Parathyroid adenoma (tissue), 2 donors: ENCODE data around the gene TEAD1.

Source experiments
- H2AFZ ChIP-seq: fragments of 300-600 bp; sonication (generic); one replicate; pipeline ENCODE4 v1.7.0; 2017; ENCODE audit warnings: antibody characterized with exemption, mild to moderate bottlenecking
- H3K27ac ChIP-seq: fragments of 300-600 bp; sonication (generic); one replicate; pipeline ENCODE4 v1.7.0; 2017
- H3K27me3 ChIP-seq: fragments of 300-600 bp; sonication (generic); one replicate; pipeline ENCODE4 v1.7.0; 2017; ENCODE audit warnings: low read length; ENCODE audit not compliant: control insufficient read depth, insufficient read depth
- H3K36me3 ChIP-seq: fragments of 300-600 bp; sonication (generic); one replicate; pipeline ENCODE4 v1.7.0; 2017; ENCODE audit warnings: low read length; ENCODE audit not compliant: control insufficient read depth, insufficient read depth
- H3K4me1 ChIP-seq: fragments of 300-600 bp; sonication (generic); one replicate; pipeline ENCODE4 v1.7.0; 2017; ENCODE audit warnings: control low read depth
- H3K4me2 ChIP-seq: fragments of 300-600 bp; sonication (generic); one replicate; pipeline ENCODE4 v1.7.0; 2017; ENCODE audit warnings: low read length
- H3K4me3 ChIP-seq: fragments of 300-600 bp; sonication (generic); one replicate; pipeline ENCODE4 v1.7.0; 2017; ENCODE audit warnings: low read depth, low read length
- H3K79me2 ChIP-seq: fragments of 300-600 bp; sonication (generic); one replicate; pipeline ENCODE4 v1.7.0; 2017; ENCODE audit warnings: control low read depth
- H3K9ac ChIP-seq: fragments of 300-600 bp; sonication (generic); one replicate; pipeline ENCODE4 v1.7.0; 2017; ENCODE audit warnings: mild to moderate bottlenecking
- H3K9me3 ChIP-seq: fragments of 300-600 bp; sonication (generic); one replicate; pipeline ENCODE4 v1.7.0; 2017; ENCODE audit warnings: low read length; ENCODE audit not compliant: control insufficient read depth
- CTCF ChIP-seq: fragments of 300-600 bp; sonication (generic); IDR thresholded peaks from one replicate; pipeline ENCODE4 v1.7.0; 2017; ENCODE audit warnings: antibody characterized with exemption, mild to moderate bottlenecking
- donor health status: primary hyperparathyroidism.

TEAD1 gene

GRCh38 chr11:12784445-12784844 lies 110.2 kb downstream of the TEAD1 start:
- Histone ChIP-seq H3K9ac (no peak overlapping the region), H3K36me3 (no peaks in the 10 kb centered on the region), H3K4me1 (peaks cover 5% of the 10 kb centered on the region), H3K79me2 (peaks cover 3% of the 10 kb centered on the region), H3K4me2 (no peak overlapping the region), H2AFZ (no peak overlapping the region), H3K9me3 (no peaks in the 10 kb centered on the region), H3K4me3 (no peak overlapping the region), H3K27me3 (no peaks in the 10 kb centered on the region), H3K27ac (no peak overlapping the region)
- no peak for TF ChIP-seq CTCF

GRCh38 chr11:12784987-12785386 lies 110.8 kb downstream of the TEAD1 start:
- Histone ChIP-seq H3K27ac (no peak overlapping the region), H3K9me3 (no peaks in the 10 kb centered on the region), H3K4me3 (no peak overlapping the region), H3K9ac (no peak overlapping the region), H3K36me3 (no peaks in the 10 kb centered on the region), H2AFZ (no peak overlapping the region), H3K27me3 (no peaks in the 10 kb centered on the region), H3K79me2 (peaks cover 3% of the 10 kb centered on the region), H3K4me2 (no peak overlapping the region), H3K4me1 (peaks cover 5% of the 10 kb centered on the region)
- TF ChIP-seq CTCF, result no peak

- H2AFZ ChIP-seq, result no peak overlapping the region
- H3K27me3 ChIP-seq, result no peaks in the 10 kb centered on the region
- H3K27ac ChIP-seq, result no peak overlapping the region
- H3K79me2 ChIP-seq, result peaks cover 3% of the 10 kb centered on the region
- no peaks in the 10 kb centered on the region for H3K9me3 ChIP-seq
- H3K4me2 ChIP-seq, result no peak overlapping the region
- no peak overlapping the region for H3K9ac ChIP-seq
- no peaks in the 10 kb centered on the region for H3K36me3 ChIP-seq
- H3K4me1 ChIP-seq, result peaks cover 5% of the 10 kb centered on the region
- no peak overlapping the region for H3K4me3 ChIP-seq
- TF ChIP-seq CTCF, result no peak
Observed at GRCh38 chr11:12785901-12786300, 111.7 kb downstream of the TEAD1 start.

GRCh38 chr11:12786450-12786849 lies 112.2 kb downstream of the TEAD1 start:
- Histone ChIP-seq H3K4me2 (no peak overlapping the region), H3K4me1 (peaks cover 5% of the 10 kb centered on the region), H2AFZ (no peak overlapping the region), H3K36me3 (no peaks in the 10 kb centered on the region), H3K9me3 (no peaks in the 10 kb centered on the region), H3K9ac (no peak overlapping the region), H3K27ac (no peak overlapping the region), H3K79me2 (peaks cover 3% of the 10 kb centered on the region), H3K4me3 (no peak overlapping the region), H3K27me3 (no peaks in the 10 kb centered on the region)
- TF ChIP-seq CTCF, result no peak

GRCh38 chr11:12786891-12787290 lies 112.7 kb downstream of the TEAD1 start:
- Histone ChIP-seq H3K4me3 (no peak overlapping the region), H3K9me3 (no peaks in the 10 kb centered on the region), H3K27ac (no peak overlapping the region), H3K4me1 (peaks cover 5% of the 10 kb centered on the region), H3K79me2 (peaks cover 5% of the 10 kb centered on the region), H3K9ac (no peak overlapping the region), H2AFZ (no peak overlapping the region), H3K36me3 (no peaks in the 10 kb centered on the region), H3K4me2 (no peak overlapping the region), H3K27me3 (no peaks in the 10 kb centered on the region)
- TF ChIP-seq CTCF, result no peak
